ENCODE data around the gene SSX1. TPM values are rescaled to one million over a fixed set of nuclear protein-coding genes. Genes with fewer than 3 reads are reported as not detected.
"Not testable (repeated sequence)": the region's sequence is repeated elsewhere in the genome, so short reads cannot be mapped to it uniquely, and the experiment has no call there.

Gene SSX1, protein sequence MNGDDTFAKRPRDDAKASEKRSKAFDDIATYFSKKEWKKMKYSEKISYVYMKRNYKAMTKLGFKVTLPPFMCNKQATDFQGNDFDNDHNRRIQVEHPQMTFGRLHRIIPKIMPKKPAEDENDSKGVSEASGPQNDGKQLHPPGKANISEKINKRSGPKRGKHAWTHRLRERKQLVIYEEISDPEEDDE
- total RNA-seq (not detected), polyA plus RNA-seq (ENCODE audit: insufficient read length in 2 of 2) (not detected)
- long read RNA-seq, donor 1: 0 reads
- long read RNA-seq, donor 2: 0 reads
- long read RNA-seq, donor 3: 0 reads
- long read RNA-seq, donor 4: 0 reads

DNA sequence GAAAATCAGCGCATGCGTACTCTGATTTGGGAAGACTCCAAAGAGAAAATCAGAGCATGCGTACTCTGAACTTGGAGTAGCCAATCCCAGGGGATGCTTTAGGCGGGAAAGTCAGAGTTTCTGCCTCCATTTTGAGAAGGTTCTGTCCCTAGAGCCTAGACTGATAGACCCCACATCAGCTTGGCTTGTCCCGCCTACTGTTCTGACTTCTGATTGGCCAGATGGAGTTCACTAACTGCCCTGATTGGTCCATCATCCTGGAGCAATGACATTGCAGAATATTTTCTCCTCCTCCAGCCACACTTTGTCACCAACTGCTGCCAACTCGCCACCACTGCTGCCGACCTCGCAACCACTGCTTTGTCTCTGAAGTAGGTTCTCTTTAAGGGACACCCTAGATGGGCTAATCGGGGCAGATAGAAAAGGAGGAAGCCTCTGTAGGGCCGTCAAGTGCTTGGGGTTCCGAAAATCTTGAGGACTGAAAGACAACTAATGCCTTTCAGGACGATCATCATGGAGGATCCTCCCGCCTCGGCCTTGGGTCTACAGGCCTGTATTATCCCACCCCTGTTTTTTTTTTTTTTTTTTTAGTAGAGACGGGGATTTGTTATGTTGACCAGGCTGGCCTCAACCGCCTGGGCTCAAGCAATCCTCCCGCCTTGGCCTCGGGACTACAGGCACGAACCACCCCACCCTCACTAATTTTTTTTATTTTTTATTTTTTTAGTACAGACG is at the start of gene SSX1:
Gene SSX1 (plus strand): TSS at position 331 of the 735 bp plus-strand sequence. CDS start 1,850 bp downstream, outside the sequence.
- H3K36me3 ChIP-seq (ENCODE audit: control insufficient read depth, insufficient read depth, low read length); H3K4me1 ChIP-seq (ENCODE audit: control insufficient read depth, insufficient read depth, low read length); H3K27me3 ChIP-seq (ENCODE audit: control insufficient read depth, insufficient read depth, low read length); H3K4me3 ChIP-seq (ENCODE audit: low read depth, low read length); DNase-seq (ENCODE audit: low read depth in 4 of 6, low spot score in 6 of 6); H3K9me3 ChIP-seq (ENCODE audit: control insufficient read depth, insufficient read depth, low read length); H3K27ac ChIP-seq (ENCODE audit: low read depth, low read length): not testable (repeated sequence)
- 78% methylated on average over 5 of the region's 20 CpGs for WGBS (ENCODE audit: insufficient coverage)

DNA sequence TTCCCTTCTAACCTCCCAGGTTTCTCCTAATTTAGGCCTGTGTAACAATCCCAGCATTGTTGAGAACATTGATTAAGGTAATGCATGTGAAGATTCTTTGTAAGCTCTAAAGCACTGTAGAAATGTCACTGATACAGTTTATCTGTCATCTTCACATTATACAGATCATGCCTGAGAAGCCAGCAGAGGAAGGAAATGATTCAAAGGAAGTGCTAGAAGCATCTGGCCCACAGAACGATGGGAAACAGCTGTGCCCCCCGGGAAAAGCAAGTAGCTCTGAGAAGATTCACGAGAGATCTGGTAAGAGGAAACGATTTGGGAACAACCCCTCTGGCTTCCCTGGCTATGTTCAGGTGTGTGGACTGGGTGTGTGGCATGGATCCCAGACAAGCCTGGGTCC is 40.9 kb upstream of the SSX1 start:
- H3K4me3 ChIP-seq (ENCODE audit: low read depth, low read length); DNase-seq (ENCODE audit: low read depth in 4 of 6, low spot score in 6 of 6); H3K9me3 ChIP-seq (ENCODE audit: control insufficient read depth, insufficient read depth, low read length); H3K27ac ChIP-seq (ENCODE audit: low read depth, low read length); H3K36me3 ChIP-seq (ENCODE audit: control insufficient read depth, insufficient read depth, low read length); H3K27me3 ChIP-seq (ENCODE audit: control insufficient read depth, insufficient read depth, low read length); H3K4me1 ChIP-seq (ENCODE audit: control insufficient read depth, insufficient read depth, low read length): not testable (repeated sequence)
- WGBS (ENCODE audit: insufficient coverage): no CpG with 5 or more reads among the region's 4 CpGs

DNA sequence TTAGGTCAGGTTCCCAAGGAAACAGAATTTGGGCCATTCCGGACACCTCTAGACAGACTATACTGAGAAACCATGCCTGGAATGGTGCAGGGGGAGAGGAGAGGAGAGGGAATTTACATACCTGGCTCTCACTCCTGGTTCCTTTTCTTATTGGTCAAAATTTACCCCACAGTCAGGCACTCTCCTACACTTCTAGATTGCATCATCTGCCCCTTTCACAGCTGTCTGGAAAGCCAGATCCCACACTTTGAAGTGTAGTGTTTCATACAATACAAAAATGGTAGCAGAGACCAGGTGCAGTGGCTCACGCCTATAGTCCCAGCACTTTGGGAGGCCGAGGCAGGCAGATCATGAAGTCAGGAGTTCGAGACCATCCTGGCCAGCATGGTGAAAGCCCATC is 31.0 kb upstream of the SSX1 start:
- not testable (repeated sequence) for H3K4me3 ChIP-seq (ENCODE audit: low read depth, low read length); DNase-seq (ENCODE audit: low read depth in 4 of 6, low spot score in 6 of 6); H3K4me1 ChIP-seq (ENCODE audit: control insufficient read depth, insufficient read depth, low read length); H3K27ac ChIP-seq (ENCODE audit: low read depth, low read length); H3K36me3 ChIP-seq (ENCODE audit: control insufficient read depth, insufficient read depth, low read length); H3K27me3 ChIP-seq (ENCODE audit: control insufficient read depth, insufficient read depth, low read length); H3K9me3 ChIP-seq (ENCODE audit: control insufficient read depth, insufficient read depth, low read length)
- 88% methylated on average over 3 of the region's 4 CpGs for WGBS (ENCODE audit: insufficient coverage)

DNA sequence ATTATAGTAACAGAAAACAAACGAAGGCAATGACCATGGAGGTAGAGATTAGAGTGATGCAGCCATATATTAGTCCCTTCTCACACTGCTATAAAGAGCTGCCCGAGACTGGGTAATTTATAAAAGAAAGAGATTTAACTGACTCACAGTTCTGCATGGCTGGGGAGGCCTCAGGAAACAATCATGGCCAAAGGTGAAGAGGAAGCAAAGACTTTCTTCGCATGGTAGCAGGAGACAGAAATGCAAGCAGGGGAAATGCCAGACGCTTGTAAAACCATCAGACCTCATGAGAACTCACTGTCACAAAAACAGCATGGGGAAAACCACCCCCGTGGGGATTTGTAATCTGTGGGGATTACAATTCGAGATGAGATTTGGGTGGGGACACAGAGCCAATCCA is 2.2 kb upstream of the SSX1 start:
- DNase-seq (ENCODE audit: low read depth in 4 of 6, low spot score in 6 of 6); H3K4me1 ChIP-seq (ENCODE audit: control insufficient read depth, insufficient read depth, low read length); H3K36me3 ChIP-seq (ENCODE audit: control insufficient read depth, insufficient read depth, low read length); H3K9me3 ChIP-seq (ENCODE audit: control insufficient read depth, insufficient read depth, low read length); H3K4me3 ChIP-seq (ENCODE audit: low read depth, low read length); H3K27me3 ChIP-seq (ENCODE audit: control insufficient read depth, insufficient read depth, low read length); H3K27ac ChIP-seq (ENCODE audit: low read depth, low read length): not testable (repeated sequence)
- WGBS (ENCODE audit: insufficient coverage): no CpG with 5 or more reads among the region's 6 CpGs

DNA sequence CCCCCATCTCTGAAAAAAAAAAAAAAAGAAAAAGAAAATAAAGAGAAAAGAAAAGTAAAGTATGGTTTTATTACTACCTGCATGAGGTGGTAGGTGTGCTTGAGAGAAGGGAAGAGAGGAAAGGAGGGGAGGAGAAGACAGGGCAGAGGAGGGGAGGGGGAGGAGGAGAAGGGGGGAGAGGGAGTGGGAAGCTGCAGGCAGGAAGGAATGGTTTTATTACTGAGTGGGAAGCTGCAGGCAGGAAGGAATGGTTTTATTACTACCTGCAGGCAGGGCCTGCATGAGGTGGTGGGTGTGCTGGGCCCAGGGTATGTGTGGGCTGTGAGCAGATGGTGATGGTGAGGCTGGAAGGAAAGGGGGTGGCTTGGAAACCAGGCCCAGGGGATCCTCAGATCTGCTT is 19.2 kb downstream of the SSX1 start:
- not testable (repeated sequence) for H3K27ac ChIP-seq (ENCODE audit: low read depth, low read length); H3K4me1 ChIP-seq (ENCODE audit: control insufficient read depth, insufficient read depth, low read length); DNase-seq (ENCODE audit: low read depth in 4 of 6, low spot score in 6 of 6)

DNA sequence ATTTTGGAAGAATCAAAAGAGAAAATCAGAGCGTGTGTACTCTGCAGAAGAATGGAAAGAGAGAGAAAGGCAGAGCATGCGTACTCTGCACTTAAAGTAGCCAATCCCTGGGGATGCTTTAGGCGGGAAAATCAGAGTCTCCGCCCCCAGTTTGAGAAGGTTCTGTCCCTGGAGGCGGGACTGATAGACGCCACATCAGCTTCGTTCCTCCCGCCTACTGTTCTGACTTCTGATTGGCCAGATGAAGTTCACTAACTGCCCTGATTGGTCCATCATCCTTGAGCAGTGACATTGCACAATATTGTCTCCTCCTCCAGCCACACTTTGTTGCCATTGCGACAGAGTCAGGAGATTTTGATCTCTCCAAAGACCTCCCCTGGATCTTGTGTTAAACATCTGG is 23.8 kb downstream of the SSX1 start:
- H3K4me3 ChIP-seq (ENCODE audit: low read depth, low read length): no peak overlapping the region
- no peaks in the 10 kb centered on the region for H3K27me3 ChIP-seq (ENCODE audit: control insufficient read depth, insufficient read depth, low read length)
- H3K9me3 ChIP-seq (ENCODE audit: control insufficient read depth, insufficient read depth, low read length): no peaks in the 10 kb centered on the region
- 74% methylated on average over 8 of the region's 9 CpGs for WGBS (ENCODE audit: insufficient coverage)
- no peak for DNase-seq (ENCODE audit: low read depth in 4 of 6, low spot score in 6 of 6)
- no peaks in the 10 kb centered on the region for H3K36me3 ChIP-seq (ENCODE audit: control insufficient read depth, insufficient read depth, low read length)
- H3K27ac ChIP-seq (ENCODE audit: low read depth, low read length): no peak overlapping the region
- no peaks in the 10 kb centered on the region for H3K4me1 ChIP-seq (ENCODE audit: control insufficient read depth, insufficient read depth, low read length)

More for the DNA sequence above, 19.2 kb downstream of the SSX1 start:
- H3K4me3 ChIP-seq (ENCODE audit: low read depth, low read length); H3K27me3 ChIP-seq (ENCODE audit: control insufficient read depth, insufficient read depth, low read length); H3K9me3 ChIP-seq (ENCODE audit: control insufficient read depth, insufficient read depth, low read length); H3K36me3 ChIP-seq (ENCODE audit: control insufficient read depth, insufficient read depth, low read length): not testable (repeated sequence)

DNA sequence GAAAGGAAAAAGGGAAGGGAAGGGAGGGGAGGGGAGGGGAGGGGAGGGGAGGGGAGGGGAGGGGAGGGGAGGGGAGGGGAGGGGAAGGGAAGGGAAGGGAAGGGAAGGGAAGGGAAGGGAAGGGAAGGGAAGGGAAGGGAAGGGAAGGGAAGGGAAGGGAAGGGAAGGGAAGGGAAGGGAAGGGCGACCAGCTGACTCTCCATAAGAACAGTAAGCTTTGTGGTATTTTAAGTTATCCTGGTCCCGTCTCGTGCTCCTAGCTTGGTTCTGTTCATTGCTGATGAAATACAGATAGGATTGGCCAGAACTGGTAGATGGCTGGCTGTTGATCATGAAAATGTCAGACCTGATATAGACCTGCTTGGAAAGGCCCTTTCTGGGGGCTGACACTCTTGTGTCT is 25.5 kb downstream of the SSX1 start:
- not testable (repeated sequence) for H3K36me3 ChIP-seq (ENCODE audit: control insufficient read depth, insufficient read depth, low read length); H3K27ac ChIP-seq (ENCODE audit: low read depth, low read length); DNase-seq (ENCODE audit: low read depth in 4 of 6, low spot score in 6 of 6); H3K4me1 ChIP-seq (ENCODE audit: control insufficient read depth, insufficient read depth, low read length); H3K4me3 ChIP-seq (ENCODE audit: low read depth, low read length); H3K9me3 ChIP-seq (ENCODE audit: control insufficient read depth, insufficient read depth, low read length); H3K27me3 ChIP-seq (ENCODE audit: control insufficient read depth, insufficient read depth, low read length)
- WGBS (ENCODE audit: insufficient coverage): 79% methylated on average over 3 of the region's 3 CpGs

DNA sequence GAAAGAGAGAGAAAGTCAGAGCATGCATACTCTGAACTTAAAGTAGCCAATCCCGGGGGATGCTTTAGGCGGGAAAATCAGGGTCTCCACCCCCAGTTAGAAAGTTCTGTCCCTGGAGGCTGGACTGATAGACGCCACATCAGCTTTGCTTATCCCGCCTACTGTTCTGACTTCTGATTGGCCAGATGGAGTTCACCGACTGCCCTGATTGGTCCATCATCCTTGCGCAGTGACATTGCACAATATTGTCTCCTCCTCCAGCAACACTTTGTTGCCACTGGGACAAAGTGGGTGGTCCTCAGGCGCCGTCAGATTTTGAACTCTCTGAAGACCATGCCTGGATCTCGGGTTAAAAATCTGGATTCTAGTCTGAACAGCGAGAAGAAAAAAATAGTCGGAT is 51.0 kb downstream of the SSX1 start:
- 90% methylated on average over 11 of the region's 11 CpGs for WGBS (ENCODE audit: insufficient coverage)
- no peaks in the 10 kb centered on the region for H3K9me3 ChIP-seq (ENCODE audit: control insufficient read depth, insufficient read depth, low read length)
- no peaks in the 10 kb centered on the region for H3K27me3 ChIP-seq (ENCODE audit: control insufficient read depth, insufficient read depth, low read length)

DNA sequence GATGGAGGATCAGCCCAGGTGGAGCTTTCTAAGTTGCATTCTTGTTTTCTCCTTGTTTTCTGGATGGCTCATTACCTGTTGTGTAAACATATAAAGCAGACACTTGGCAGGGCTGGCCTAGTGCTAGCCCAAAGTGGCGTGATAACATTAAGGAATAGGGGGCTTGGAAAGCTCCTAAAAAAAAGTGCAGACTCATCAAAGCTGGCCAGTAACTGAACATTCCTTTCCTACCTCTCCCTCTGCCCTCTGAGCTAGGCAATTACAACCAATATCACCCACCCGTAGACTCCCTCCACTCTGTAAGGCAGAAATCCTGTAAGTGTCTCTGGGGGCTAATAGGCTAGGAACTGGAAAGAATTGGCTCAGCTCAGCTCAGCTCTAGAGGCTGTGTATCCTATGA is 58.8 kb downstream of the SSX1 start:
- WGBS (ENCODE audit: insufficient coverage): 63% methylated on average over 1 of the region's 2 CpGs
- not testable (repeated sequence) for H3K4me3 ChIP-seq (ENCODE audit: low read depth, low read length); H3K27me3 ChIP-seq (ENCODE audit: control insufficient read depth, insufficient read depth, low read length); H3K36me3 ChIP-seq (ENCODE audit: control insufficient read depth, insufficient read depth, low read length); DNase-seq (ENCODE audit: low read depth in 4 of 6, low spot score in 6 of 6); H3K27ac ChIP-seq (ENCODE audit: low read depth, low read length); H3K4me1 ChIP-seq (ENCODE audit: control insufficient read depth, insufficient read depth, low read length); H3K9me3 ChIP-seq (ENCODE audit: control insufficient read depth, insufficient read depth, low read length)

More for the DNA sequence above, 51.0 kb downstream of the SSX1 start:
- Histone ChIP-seq H3K27ac (ENCODE audit: low read depth, low read length) (no peak overlapping the region), H3K36me3 (ENCODE audit: control insufficient read depth, insufficient read depth, low read length) (no peaks in the 10 kb centered on the region), H3K4me3 (ENCODE audit: low read depth, low read length) (no peak overlapping the region), H3K4me1 (ENCODE audit: control insufficient read depth, insufficient read depth, low read length) (no peaks in the 10 kb centered on the region)
- no peak for DNase-seq (ENCODE audit: low read depth in 4 of 6, low spot score in 6 of 6)

Data from spinal cord (tissue), 10 donors.